ENCODE data around the gene PRDX5. TPM values are rescaled to one million over a fixed set of nuclear protein-coding genes. Genes with fewer than 3 reads are reported as not detected.

Gene PRDX5
- total RNA-seq, 1 donor = 230 TPM

DNA sequence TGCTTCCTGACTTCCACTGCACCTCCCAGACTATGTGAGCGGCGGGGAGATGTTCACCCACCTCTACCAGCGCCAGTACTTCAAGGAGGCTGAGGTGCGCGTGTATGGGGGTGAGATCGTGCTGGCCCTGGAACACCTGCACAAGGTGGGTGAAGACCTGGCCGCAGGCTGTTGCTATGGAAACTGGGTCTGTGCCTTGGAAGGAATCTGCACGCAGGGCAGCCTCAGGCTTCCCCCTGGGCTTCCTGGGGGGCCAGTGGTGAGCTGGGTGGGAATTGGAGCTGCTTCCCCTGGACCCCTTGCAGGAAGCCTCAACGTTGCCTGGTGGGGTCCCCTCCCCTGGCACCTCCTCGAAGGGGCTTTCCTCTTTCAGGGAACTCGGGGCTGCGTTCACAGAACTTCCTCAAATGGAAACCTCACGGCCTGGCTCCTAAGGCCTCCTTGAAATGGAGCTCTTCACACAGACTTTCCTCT is 42.6 kb downstream of the PRDX5 start:
- no peak for DNase-seq (ENCODE audit: low read depth)
- no peak overlapping the region for H3K4me3 ChIP-seq (ENCODE audit: low read depth, low read length)
- TF ChIP-seq, protein P1, sequence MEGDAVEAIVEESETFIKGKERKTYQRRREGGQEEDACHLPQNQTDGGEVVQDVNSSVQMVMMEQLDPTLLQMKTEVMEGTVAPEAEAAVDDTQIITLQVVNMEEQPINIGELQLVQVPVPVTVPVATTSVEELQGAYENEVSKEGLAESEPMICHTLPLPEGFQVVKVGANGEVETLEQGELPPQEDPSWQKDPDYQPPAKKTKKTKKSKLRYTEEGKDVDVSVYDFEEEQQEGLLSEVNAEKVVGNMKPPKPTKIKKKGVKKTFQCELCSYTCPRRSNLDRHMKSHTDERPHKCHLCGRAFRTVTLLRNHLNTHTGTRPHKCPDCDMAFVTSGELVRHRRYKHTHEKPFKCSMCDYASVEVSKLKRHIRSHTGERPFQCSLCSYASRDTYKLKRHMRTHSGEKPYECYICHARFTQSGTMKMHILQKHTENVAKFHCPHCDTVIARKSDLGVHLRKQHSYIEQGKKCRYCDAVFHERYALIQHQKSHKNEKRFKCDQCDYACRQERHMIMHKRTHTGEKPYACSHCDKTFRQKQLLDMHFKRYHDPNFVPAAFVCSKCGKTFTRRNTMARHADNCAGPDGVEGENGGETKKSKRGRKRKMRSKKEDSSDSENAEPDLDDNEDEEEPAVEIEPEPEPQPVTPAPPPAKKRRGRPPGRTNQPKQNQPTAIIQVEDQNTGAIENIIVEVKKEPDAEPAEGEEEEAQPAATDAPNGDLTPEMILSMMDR (IDR thresholded peaks at IDR 0.05; ENCODE audit: insufficient read depth, low read depth, low read length) = no peak

DNA sequence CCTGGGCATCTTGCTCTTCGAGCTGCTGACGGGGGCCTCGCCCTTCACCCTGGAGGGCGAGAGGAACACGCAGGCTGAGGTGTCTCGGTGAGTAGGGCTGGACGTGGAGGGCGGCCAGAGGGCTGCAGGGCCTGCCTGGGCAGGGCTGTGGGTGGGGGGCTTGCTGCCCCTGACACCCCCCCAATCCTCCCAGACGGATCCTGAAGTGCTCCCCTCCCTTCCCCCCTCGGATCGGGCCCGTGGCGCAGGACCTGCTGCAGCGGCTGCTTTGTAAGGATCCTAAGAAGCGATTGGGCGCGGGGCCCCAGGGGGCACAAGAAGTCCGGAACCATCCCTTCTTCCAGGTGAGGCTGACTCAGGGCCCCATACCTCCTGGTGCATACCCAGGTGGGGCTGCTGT is 43.7 kb downstream of the PRDX5 start:
- no peak for DNase-seq (ENCODE audit: low read depth)
- TF ChIP-seq, protein P1 (IDR thresholded peaks at IDR 0.05; ENCODE audit: insufficient read depth, low read depth, low read length) = no peak
- H3K4me3 ChIP-seq (ENCODE audit: low read depth, low read length) = no peak overlapping the region

DNA sequence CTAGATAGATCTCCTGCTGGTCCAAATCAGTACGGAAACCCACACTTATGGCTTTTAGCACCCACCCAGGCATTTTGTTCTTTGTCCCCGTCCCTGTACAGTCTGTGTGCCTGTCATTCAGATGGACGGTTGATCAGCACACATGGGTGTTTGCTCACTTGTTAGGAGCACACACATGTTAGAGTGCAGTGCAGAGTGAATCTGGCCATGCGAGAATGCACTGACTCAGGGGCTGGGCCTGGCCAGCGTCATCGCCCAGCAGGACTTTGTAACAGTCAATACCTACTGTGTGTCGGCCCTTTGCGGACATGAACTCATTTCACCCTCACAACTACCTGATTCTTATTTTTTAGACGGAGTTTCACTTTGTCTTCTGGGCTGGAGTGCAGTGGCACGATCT is 44.4 kb downstream of the PRDX5 start:
- no peak for DNase-seq (ENCODE audit: low read depth)
- no peak overlapping the region for H3K4me3 ChIP-seq (ENCODE audit: low read depth, low read length)
- TF ChIP-seq, protein P1 (IDR thresholded peaks at IDR 0.05; ENCODE audit: insufficient read depth, low read depth, low read length) = no peak

DNA sequence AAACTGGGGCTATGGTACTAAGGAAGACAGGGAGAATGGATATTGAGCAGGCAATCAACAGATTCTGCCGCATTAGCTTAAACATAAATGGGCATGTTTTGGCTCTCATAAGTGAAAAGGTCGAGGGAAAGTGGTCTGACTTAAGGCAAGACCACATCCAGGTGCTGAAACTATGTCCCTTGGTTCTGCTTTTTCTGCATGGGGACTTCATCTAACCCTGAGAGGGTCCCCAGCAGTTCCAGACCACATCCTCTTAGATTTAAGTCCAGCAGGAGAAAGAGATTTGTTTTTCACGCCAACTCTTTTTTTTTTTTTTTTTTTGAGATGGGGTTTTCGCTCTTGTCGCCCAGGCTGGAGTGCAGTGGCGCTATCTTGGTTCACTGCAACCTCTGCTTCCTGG is 46.5 kb downstream of the PRDX5 start:
- DNase-seq (ENCODE audit: low read depth) = no peak
- TF ChIP-seq, protein P1 (IDR thresholded peaks at IDR 0.05; ENCODE audit: insufficient read depth, low read depth, low read length) = no peak
- H3K4me3 ChIP-seq (ENCODE audit: low read depth, low read length) = no peak overlapping the region

DNA sequence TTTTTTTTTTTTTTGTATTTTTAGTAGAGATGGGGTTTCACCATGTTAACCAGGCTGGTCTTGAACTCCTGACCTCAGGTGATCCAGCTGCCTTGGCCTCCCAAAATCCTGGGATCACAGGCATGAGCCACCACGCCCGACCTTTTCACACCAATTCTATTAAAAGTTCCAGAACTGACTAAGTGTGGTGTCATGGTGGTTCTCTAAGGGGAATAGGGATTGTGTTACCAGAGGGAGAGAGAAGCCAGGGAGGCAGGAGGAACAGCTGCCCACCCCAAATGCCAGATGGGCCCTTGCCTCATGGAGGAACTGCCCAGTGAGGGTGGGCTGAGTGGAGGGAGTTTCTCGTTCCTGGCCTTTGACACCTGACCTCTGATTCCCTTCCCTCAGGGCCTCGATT is 47.0 kb downstream of the PRDX5 start:
- TF ChIP-seq, protein P1 (IDR thresholded peaks at IDR 0.05; ENCODE audit: insufficient read depth, low read depth, low read length) = no peak
- DNase-seq (ENCODE audit: low read depth) = no peak
- no peak overlapping the region for H3K4me3 ChIP-seq (ENCODE audit: low read depth, low read length)

DNA sequence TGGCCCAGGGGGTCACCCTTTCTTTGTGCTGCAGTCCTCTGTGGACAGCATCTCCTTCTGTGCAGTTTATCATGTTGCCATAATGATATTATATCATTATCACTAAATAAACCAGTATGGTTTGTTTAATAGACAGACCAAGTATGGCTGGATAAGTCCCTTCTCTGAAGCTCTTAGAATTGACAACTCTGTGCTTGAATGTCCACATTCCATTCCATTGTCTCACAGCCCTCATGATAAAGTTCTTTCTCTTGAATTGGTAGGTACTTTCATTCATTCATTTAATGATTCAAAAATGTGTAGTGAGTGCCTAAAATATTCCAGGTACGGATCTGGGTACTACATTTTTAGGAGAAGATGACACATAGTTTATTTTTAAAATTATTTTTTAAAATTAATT is 48.8 kb downstream of the PRDX5 start:
- H3K4me3 ChIP-seq (ENCODE audit: low read depth, low read length) = no peak overlapping the region
- TF ChIP-seq, protein P1 (IDR thresholded peaks at IDR 0.05; ENCODE audit: insufficient read depth, low read depth, low read length) = no peak
- DNase-seq (ENCODE audit: low read depth) = no peak

DNA sequence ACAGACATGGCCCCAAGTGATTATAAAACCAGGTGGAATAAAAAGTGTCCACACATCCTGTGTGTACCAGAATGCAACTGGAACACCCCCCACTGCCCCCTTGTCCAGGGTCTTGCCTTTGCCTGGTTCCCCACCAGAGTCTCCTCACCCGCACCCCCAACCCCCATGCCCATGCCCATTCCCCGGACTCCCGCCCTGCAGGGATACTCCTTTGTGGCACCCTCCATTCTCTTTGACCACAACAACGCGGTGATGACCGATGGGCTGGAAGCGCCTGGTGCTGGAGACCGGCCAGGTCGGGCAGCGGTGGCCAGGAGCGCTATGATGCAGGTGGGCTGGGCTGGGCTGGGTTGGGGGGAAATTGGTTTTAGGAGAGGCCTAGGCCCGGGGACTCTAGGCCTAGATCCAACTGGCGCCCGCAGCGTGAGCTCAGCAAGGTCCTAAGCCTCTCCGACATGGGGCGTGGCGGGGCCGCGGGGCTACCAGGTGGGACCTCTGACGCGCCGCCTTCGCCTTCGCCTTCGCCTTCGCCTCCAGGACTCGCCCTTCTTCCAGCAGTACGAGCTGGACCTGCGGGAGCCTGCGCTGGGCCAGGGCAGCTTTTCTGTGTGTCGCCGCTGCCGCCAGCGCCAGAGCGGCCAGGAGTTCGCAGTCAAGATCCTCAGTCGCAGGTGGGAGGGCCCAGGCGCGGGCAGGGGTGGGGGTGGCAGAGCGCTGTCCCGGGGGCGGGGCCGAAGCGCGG is 50.2 kb downstream of the PRDX5 start:
- no peak overlapping the region for H3K4me3 ChIP-seq (ENCODE audit: low read depth, low read length)
- DNase-seq (ENCODE audit: low read depth) = no peak
- TF ChIP-seq, protein P1 (IDR thresholded peaks at IDR 0.05; ENCODE audit: insufficient read depth, low read depth, low read length) = no peak
